ENCODE measurements around the gene ZBED5.
A peak's percentile ranks its signal among the peaks of the same experiment; 100 is the strongest.
"Not testable (repeated sequence)": the region's sequence is repeated elsewhere in the genome, so short reads cannot be mapped to it uniquely, and the experiment has no call there.

ZBED5 gene

GRCh38 chr11:10857709-10858438, at the start of gene ZBED5:
TSS of gene ZBED5 (minus strand) at chr11:10858053. CDS start at chr11:10854945, 3,108 bp downstream.
- peak; percentile 90 to 94 for DNase-seq (ENCODE audit: low read depth in 1 of 2, low spot score in 1 of 2)

- no peak for DNase-seq (ENCODE audit: low read depth in 1 of 2, low spot score in 1 of 2)
These were observed 48.7 kb upstream of the ZBED5 start for GRCh38 chr11:10906521-10906920.

- DNase-seq (ENCODE audit: low read depth in 1 of 2, low spot score in 1 of 2), result no peak
These were observed 44.6 kb upstream of the ZBED5 start for GRCh38 chr11:10902301-10903063.

- no peak for DNase-seq (ENCODE audit: low read depth in 1 of 2, low spot score in 1 of 2)
These were observed 43.0 kb upstream of the ZBED5 start for GRCh38 chr11:10900681-10901415.

- no peak for DNase-seq (ENCODE audit: low read depth in 1 of 2, low spot score in 1 of 2)
These were observed 41.4 kb upstream of the ZBED5 start for GRCh38 chr11:10899121-10899830.

- DNase-seq (ENCODE audit: low read depth in 1 of 2, low spot score in 1 of 2), result no peak
These were observed 40.8 kb upstream of the ZBED5 start for GRCh38 chr11:10898763-10899025.

- no peak for DNase-seq (ENCODE audit: low read depth in 1 of 2, low spot score in 1 of 2)
These were observed 40.3 kb upstream of the ZBED5 start for GRCh38 chr11:10898003-10898762.

GRCh38 chr11:10897150-10897549, 39.3 kb upstream of the ZBED5 start:
- DNase-seq (ENCODE audit: low read depth in 1 of 2, low spot score in 1 of 2), result no peak

- no peak for DNase-seq (ENCODE audit: low read depth in 1 of 2, low spot score in 1 of 2)
These were observed 38.6 kb upstream of the ZBED5 start for GRCh38 chr11:10896493-10896892.

GRCh38 chr11:10895285-10895684, 37.4 kb upstream of the ZBED5 start:
- DNase-seq (ENCODE audit: low read depth in 1 of 2, low spot score in 1 of 2), result no peak

- DNase-seq (ENCODE audit: low read depth in 1 of 2, low spot score in 1 of 2), result no peak
These were observed 36.8 kb upstream of the ZBED5 start for GRCh38 chr11:10894666-10895065.

- DNase-seq (ENCODE audit: low read depth in 1 of 2, low spot score in 1 of 2), result no peak
These were observed 35.9 kb upstream of the ZBED5 start for GRCh38 chr11:10893714-10894151.

- no peak for DNase-seq (ENCODE audit: low read depth in 1 of 2, low spot score in 1 of 2)
These were observed 34.4 kb upstream of the ZBED5 start for GRCh38 chr11:10892250-10892649.

- no peak for DNase-seq (ENCODE audit: low read depth in 1 of 2, low spot score in 1 of 2)
These were observed 33.4 kb upstream of the ZBED5 start for GRCh38 chr11:10891151-10891720.

GRCh38 chr11:10890083-10890482, 32.2 kb upstream of the ZBED5 start:
- DNase-seq (ENCODE audit: low read depth in 1 of 2, low spot score in 1 of 2), result not testable (repeated sequence)

GRCh38 chr11:10887307-10887706, 29.5 kb upstream of the ZBED5 start:
- no peak for DNase-seq (ENCODE audit: low read depth in 1 of 2, low spot score in 1 of 2)

GRCh38 chr11:10886652-10887250, 28.9 kb upstream of the ZBED5 start:
- DNase-seq (ENCODE audit: low read depth in 1 of 2, low spot score in 1 of 2), result no peak

- DNase-seq (ENCODE audit: low read depth in 1 of 2, low spot score in 1 of 2), result no peak
These were observed 28.0 kb upstream of the ZBED5 start for GRCh38 chr11:10885703-10886363.

GRCh38 chr11:10884292-10884691, 26.4 kb upstream of the ZBED5 start:
- not testable (repeated sequence) for DNase-seq (ENCODE audit: low read depth in 1 of 2, low spot score in 1 of 2)
